Caco-2 (cell line): ENCODE results near the gene RPIA. TPM values are rescaled to one million over a fixed set of nuclear protein-coding genes. Genes with fewer than 3 reads are reported as not detected.
A peak's percentile ranks its signal among the peaks of the same experiment; 100 is the strongest.

ENCODE experiments used
- BruUV-seq: library from RNA; stranded (reverse); fragments of 400-500 nt; replicated peaks from 2 replicates; lab custom pipeline; 2021; lab: Mats Ljungman, UMichigan
- CTCF ChIA-PET: fragments of 300-600 bp; sonication (Branson Sonifier 250); formaldehyde crosslinking; loops from one replicate; lab custom pipeline; 2022; ENCODE audit warnings: antibody characterized with exemption; lab: Charles Lee
- POLR2A ChIA-PET: fragments of 300-600 bp; sonication (Branson Sonifier 250); formaldehyde crosslinking; loops from one replicate; lab custom pipeline; 2022; ENCODE audit warnings: antibody characterized with exemption; lab: Charles Lee
- DNase-seq, 2 experiments: peaks; one replicate each; pipeline versions ENCODE4 v3.0.0 to v3.0.0-alpha.2; 2020 to 2022
- H3K27me3 ChIP-seq: replicated peaks from 2 replicates; pipeline ENCODE4 v1.6.0; 2011; ENCODE audit warnings: low read length; ENCODE audit not compliant: control insufficient read depth, insufficient read depth
- H3K36me3 ChIP-seq: 2 replicates; pipeline ENCODE4 v1.5.1; 2011; ENCODE audit warnings: low read length; ENCODE audit not compliant: control insufficient read depth, insufficient read depth
- H3K4me1 ChIP-seq: fragments of 250-450 bp; sonication (Bioruptor Pico); 2 replicates; pipeline ENCODE4 v1.5.1; 2020; ENCODE audit warnings: mild to moderate bottlenecking
- H3K4me3 ChIP-seq: 2 replicates; pipeline ENCODE4 v1.5.1; 2011; ENCODE audit warnings: low read depth, mild to moderate bottlenecking, control low read depth, low read length
- H3K9me3 ChIP-seq: fragments of 250-450 bp; sonication (Bioruptor Pico); 2 replicates; pipeline ENCODE4 v1.5.1; 2020; ENCODE audit warnings: mild to moderate bottlenecking, moderate library complexity
- H3K27ac Mint-ChIP-seq: one replicate; pipeline ENCODE4 v1.8.0; 2022; ENCODE audit warnings: mixed read lengths; ENCODE audit not compliant: unreplicated experiment
- H3K27me3 Mint-ChIP-seq: one replicate; pipeline ENCODE4 v1.8.0; 2022; ENCODE audit warnings: mixed read lengths; ENCODE audit not compliant: insufficient read depth, unreplicated experiment
- H3K36me3 Mint-ChIP-seq: one replicate; pipeline ENCODE4 v1.8.0; 2022; ENCODE audit warnings: mild to moderate bottlenecking, mixed read lengths; ENCODE audit not compliant: insufficient read depth, unreplicated experiment
- H3K4me1 Mint-ChIP-seq: one replicate; pipeline ENCODE4 v1.8.0; 2022; ENCODE audit warnings: low read depth, mixed read lengths; ENCODE audit not compliant: unreplicated experiment
- H3K4me3 Mint-ChIP-seq: one replicate; pipeline ENCODE4 v1.8.0; 2022; ENCODE audit warnings: mild to moderate bottlenecking, moderate library complexity, mixed read lengths; ENCODE audit not compliant: unreplicated experiment
- H3K9me3 Mint-ChIP-seq: one replicate; pipeline ENCODE4 v1.8.0; 2022; ENCODE audit warnings: mixed read lengths; ENCODE audit not compliant: unreplicated experiment
- CTCF ChIP-seq, 2 experiments: fragments of 200-600 bp in 1 of 2; IDR thresholded peaks; 1 replicate in 1 of 2; 2 replicates in 1 of 2; pipeline versions ENCODE4 v1.5.1 to v1.8.0; 2011 to 2022; ENCODE audit warnings: antibody characterized with exemption in 1 of 2, control low read depth in 1 of 2, inconsistent platforms in 1 of 2, low read depth in 1 of 2, low read length in 1 of 2, mild to moderate bottlenecking in 1 of 2, moderate library complexity in 1 of 2; ENCODE audit not compliant: insufficient read depth in 1 of 2, severe bottlenecking in 1 of 2, unreplicated experiment in 1 of 2
- intact Hi-C: fragments of 100-400 bp; cut with micrococcal nuclease; formaldehyde crosslinking; loops from one replicate; pipeline ENCODE4 v1.10.0; 2022; ENCODE audit not compliant: unreplicated experiment
- total RNA-seq: library from RNA; stranded (reverse); gene quantifications from 2 replicates; pipeline ENCODE4 v1.2.3, GENCODE V29; 2022

RPIA gene
- total RNA-seq, 1 experiment from 2014 or later = 33.7 TPM

GRCh38 chr2:88680916-88681315 lies 10.6 kb upstream of the RPIA start:
- Histone ChIP-seq H3K4me3 (no peak overlapping the region), H3K9me3 (peaks cover 34% of the 10 kb centered on the region), H3K27me3 (no peaks in the 10 kb centered on the region), H3K4me1 (peaks cover 8% of the 10 kb centered on the region; the same call in 1 of the 2 replicates), H3K36me3 (no peaks in the 10 kb centered on the region)
- DNase-seq = no peak
- intact Hi-C loops = no loop called here
- H3K9me3 Mint-ChIP-seq = peaks cover 45% of the 10 kb centered on the region
- no peaks in the 10 kb centered on the region for H3K36me3 Mint-ChIP-seq
- TF ChIP-seq CTCF (IDR thresholded peaks at IDR 0.05; ENCODE audit: insufficient read depth in 1 of 2, low read depth in 1 of 2, low read length in 1 of 2, severe bottlenecking in 1 of 2, unreplicated experiment in 1 of 2) = no peak
- no peaks in the 10 kb centered on the region for H3K27me3 Mint-ChIP-seq
- BruUV-seq = no TSS peak
- no peak overlapping the region for H3K27ac Mint-ChIP-seq
- ChIA-PET POLR2A (no interaction called here), CTCF (interaction anchor here (1.3 kb wide), 1 partner anchor 9 kb away, joined by 3 read pairs; no protein-coding TSS in a partner anchor)
- H3K4me1 Mint-ChIP-seq = peaks cover 7% of the 10 kb centered on the region
- no peak overlapping the region for H3K4me3 Mint-ChIP-seq

- no peak overlapping the region for H3K27ac Mint-ChIP-seq
- H3K36me3 Mint-ChIP-seq = no peaks in the 10 kb centered on the region
- no peaks in the 10 kb centered on the region for H3K36me3 ChIP-seq
- BruUV-seq = no TSS peak
- H3K9me3 ChIP-seq = peaks cover 34% of the 10 kb centered on the region
- peak in 1 of 2 experiments; percentile 21 for DNase-seq
- no peak overlapping the region for H3K4me3 Mint-ChIP-seq
- intact Hi-C loops = no loop called here
- H3K27me3 ChIP-seq = no peaks in the 10 kb centered on the region
- POLR2A ChIA-PET = no interaction called here
- peaks cover 63% of the 10 kb centered on the region for H3K9me3 Mint-ChIP-seq
- H3K27me3 Mint-ChIP-seq = no peaks in the 10 kb centered on the region
- peaks cover 4% of the 10 kb centered on the region; the same call in 1 of the 2 replicates for H3K4me1 ChIP-seq
- H3K4me1 Mint-ChIP-seq = peaks cover 1% of the 10 kb centered on the region
- H3K4me3 ChIP-seq = no peak overlapping the region
- no peak for TF ChIP-seq CTCF (IDR thresholded peaks at IDR 0.05; ENCODE audit: insufficient read depth in 1 of 2, low read depth in 1 of 2, low read length in 1 of 2, severe bottlenecking in 1 of 2, unreplicated experiment in 1 of 2)
- CTCF ChIA-PET = no interaction called here
Observed at GRCh38 chr2:88683160-88684021, 8.1 kb upstream of the RPIA start.

- Mint-ChIP-seq H3K4me1 (peaks cover 4% of the 10 kb centered on the region), H3K27ac (no peak overlapping the region), H3K9me3 (peaks cover 68% of the 10 kb centered on the region), H3K27me3 (no peaks in the 10 kb centered on the region), H3K36me3 (no peaks in the 10 kb centered on the region), H3K4me3 (no peak overlapping the region)
- no TSS peak for BruUV-seq
- CTCF ChIA-PET = no interaction called here
- no peaks in the 10 kb centered on the region for H3K27me3 ChIP-seq
- POLR2A ChIA-PET = no interaction called here
- no peak for TF ChIP-seq CTCF (IDR thresholded peaks at IDR 0.05; ENCODE audit: insufficient read depth in 1 of 2, low read depth in 1 of 2, low read length in 1 of 2, severe bottlenecking in 1 of 2, unreplicated experiment in 1 of 2)
- DNase-seq = no peak
- peaks cover 34% of the 10 kb centered on the region for H3K9me3 ChIP-seq
- no peak overlapping the region for H3K4me3 ChIP-seq
- intact Hi-C loops = no loop called here
- no peaks in the 10 kb centered on the region for H3K36me3 ChIP-seq
- H3K4me1 ChIP-seq = peaks cover 2% of the 10 kb centered on the region; the same call in 1 of the 2 replicates
Observed at GRCh38 chr2:88684519-88684918, 7.0 kb upstream of the RPIA start.
